KBM-7 (cell line): Measurements from ENCODE around the gene KLHL33.

ENCODE experiments used
- DNase-seq: peaks from one replicate; pipeline ENCODE4 v3.0.0-alpha.2; 2015
- in situ Hi-C: fragments of 300-500 bp; cut with MboI; formaldehyde crosslinking; loops from 2 replicates; pipeline ENCODE4 v1.14.3; 2020; ENCODE audit warnings: low sequenced_read_pairs, low pct_unique_long_range_greater_than_20kb, mixed read lengths

Gene KLHL33

GRCh38 chr14:20383032-20383431 is 52.9 kb downstream of the KLHL33 start:
- no peak for DNase-seq
- in situ Hi-C loops = no loop called here

- in situ Hi-C loops = no loop called here
- no peak for DNase-seq
Observed at GRCh38 chr14:20382526-20382925, 53.4 kb downstream of the KLHL33 start.

- no peak for DNase-seq
- in situ Hi-C loops = no loop called here
Observed at GRCh38 chr14:20381341-20381740, 54.6 kb downstream of the KLHL33 start.

GRCh38 chr14:20380681-20381080 is 55.3 kb downstream of the KLHL33 start:
- no peak for DNase-seq
- in situ Hi-C loops = no loop called here

GRCh38 chr14:20379743-20380142 is 56.2 kb downstream of the KLHL33 start:
- in situ Hi-C loops = no loop called here
- DNase-seq = no peak

GRCh38 chr14:20377171-20377570 is 58.8 kb downstream of the KLHL33 start:
- in situ Hi-C loops = no loop called here
- no peak for DNase-seq

GRCh38 chr14:20376071-20376588 is 59.8 kb downstream of the KLHL33 start:
- in situ Hi-C loops = no loop called here
- no peak for DNase-seq
